HEK293T (cell line): ENCODE measurements around the gene GDPD5.

Experiments
- ARNT ChIP-seq: fragments of 450-650 bp; IDR thresholded peaks from 2 replicates; pipeline ENCODE4 v1.6.1; 2017; ENCODE audit warnings: mild to moderate bottlenecking
- BHLHE40 ChIP-seq: fragments of 450-650 bp; IDR thresholded peaks from 2 replicates; pipeline ENCODE4 v1.6.1; 2016; ENCODE audit warnings: mild to moderate bottlenecking, moderate library complexity, borderline replicate concordance
- ELF4 ChIP-seq: fragments of 450-650 bp; IDR thresholded peaks from 2 replicates; pipeline ENCODE4 v1.6.1; 2017; ENCODE audit warnings: antibody characterized with exemption
- FOXA1 ChIP-seq: fragments of 450-650 bp; IDR thresholded peaks from 2 replicates; pipeline ENCODE4 v1.6.1; 2016; ENCODE audit warnings: mild to moderate bottlenecking
- FOXK2 ChIP-seq: fragments of 450-650 bp; IDR thresholded peaks from 2 replicates; pipeline ENCODE4 v1.6.1; 2016; ENCODE audit warnings: mild to moderate bottlenecking
- FOXM1 ChIP-seq: fragments of 450-650 bp; IDR thresholded peaks from 2 replicates; pipeline ENCODE4 v1.6.1; 2017; ENCODE audit warnings: mild to moderate bottlenecking, borderline replicate concordance
- HDGF ChIP-seq: fragments of 450-650 bp; IDR thresholded peaks from 2 replicates; pipeline ENCODE4 v1.6.1; 2017; ENCODE audit warnings: antibody characterized with exemption, borderline replicate concordance
- LEF1 ChIP-seq: fragments of 450-650 bp; IDR thresholded peaks from 2 replicates; pipeline ENCODE4 v1.6.1; 2017; ENCODE audit warnings: mild to moderate bottlenecking, borderline replicate concordance
- NFRKB ChIP-seq: fragments of 450-650 bp; IDR thresholded peaks from 2 replicates; pipeline ENCODE4 v1.6.1; 2016; ENCODE audit warnings: mild to moderate bottlenecking, moderate library complexity
- SP1 ChIP-seq: fragments of 450-650 bp; IDR thresholded peaks from 2 replicates; pipeline ENCODE4 v1.6.1; 2017
- SUZ12 ChIP-seq: fragments of 450-650 bp; IDR thresholded peaks from 2 replicates; pipeline ENCODE4 v1.6.1; 2016; ENCODE audit warnings: mild to moderate bottlenecking
- ZNF384 ChIP-seq: fragments of 450-650 bp; IDR thresholded peaks from 2 replicates; pipeline ENCODE4 v1.6.1; 2016

DNA sequence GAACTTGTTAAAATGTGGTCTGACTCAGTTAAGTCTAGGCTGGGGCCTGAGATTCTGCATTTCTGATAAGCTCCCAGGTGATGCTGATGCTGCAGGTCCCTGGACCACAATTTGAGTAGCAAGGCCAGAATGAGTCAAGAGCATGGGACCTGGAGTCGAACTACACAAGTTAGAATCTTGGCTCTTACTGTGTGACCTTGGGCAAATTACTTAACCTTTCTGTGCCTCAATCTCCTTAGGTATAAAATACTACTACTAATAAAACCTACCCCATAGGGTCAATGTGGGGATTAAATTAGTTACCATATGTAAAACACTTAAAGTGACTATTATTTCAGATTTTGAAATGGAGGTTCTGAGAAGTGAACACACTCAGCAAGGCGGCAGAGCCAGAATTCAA, 34.3 kb downstream of the GDPD5 start:
- TF ChIP-seq NFRKB (no peak), FOXA1 (no peak), ELF4 (no peak), HDGF (no peak), BHLHE40 (no peak), SP1 (no peak), FOXK2 (no peak), SUZ12 (no peak), FOXM1 (no peak), LEF1 (no peak), ZNF384 (no peak), ARNT (no peak)
